Fibroblast of lung (primary cell): Measurements from ENCODE around the gene TRPV2. TPM values are rescaled to one million over a fixed set of nuclear protein-coding genes. Genes with fewer than 3 reads are reported as not detected.
A peak's percentile ranks its signal among the peaks of the same experiment; 100 is the strongest.

Experiments
- DNase-seq, 2 donors: peaks; one replicate each; pipeline versions ENCODE4 v3.0.0 to v3.0.0-alpha.2; 2010; ENCODE audit warnings: low read depth in 2 of 2
- H2AFZ ChIP-seq: 2 replicates; pipeline ENCODE4 v1.5.1; 2012; ENCODE audit warnings: low read length, control low read depth, inconsistent platforms
- H3K27ac ChIP-seq: 2 replicates; pipeline ENCODE4 v1.5.1; 2011; ENCODE audit warnings: low read length, control low read depth; ENCODE audit not compliant: insufficient read depth
- H3K27me3 ChIP-seq: 2 replicates; pipeline ENCODE4 v1.5.1; 2011; ENCODE audit warnings: mild to moderate bottlenecking, low read length; ENCODE audit not compliant: control insufficient read depth, insufficient read depth
- H3K36me3 ChIP-seq: 2 replicates; pipeline ENCODE4 v1.5.1; 2011; ENCODE audit warnings: low read length; ENCODE audit not compliant: control insufficient read depth, insufficient read depth
- H3K4me1 ChIP-seq: 2 replicates; pipeline ENCODE4 v1.5.1; 2011; ENCODE audit warnings: low read length; ENCODE audit not compliant: control insufficient read depth, insufficient read depth; ENCODE audit errors: extremely low read depth
- H3K4me2 ChIP-seq: 2 replicates; pipeline ENCODE4 v1.5.1; 2011; ENCODE audit warnings: low read length, control low read depth; ENCODE audit not compliant: insufficient read depth; ENCODE audit errors: extremely low read depth
- H3K4me3 ChIP-seq, 4 experiments: fragments of 200-600 bp in 1 of 4; sonication (generic) in 1 of 4; replicated peaks in 1 of 4; 2 replicates each; pipeline ENCODE4 v1.5.1; 2011 to 2016; ENCODE audit warnings: low read length in 4 of 4, low read depth in 3 of 4, mild to moderate bottlenecking in 3 of 4, control low read depth in 2 of 4, inconsistent platforms in 1 of 4, mixed read lengths in 1 of 4; ENCODE audit not compliant: insufficient read depth in 1 of 4; ENCODE audit errors: control extremely low read depth in 1 of 4
- H3K79me2 ChIP-seq: 2 replicates; pipeline ENCODE4 v1.5.1; 2012; ENCODE audit warnings: mild to moderate bottlenecking, low read length, inconsistent platforms; ENCODE audit not compliant: control insufficient read depth, insufficient read depth
- H3K9ac ChIP-seq: 2 replicates; pipeline ENCODE4 v1.5.1; 2011; ENCODE audit warnings: mild to moderate bottlenecking, low read length, control low read depth; ENCODE audit not compliant: insufficient read depth
- H3K9me3 ChIP-seq: 2 replicates; pipeline ENCODE4 v1.5.1; 2012; ENCODE audit warnings: low read depth, low read length; ENCODE audit not compliant: control insufficient read depth, insufficient read depth
- H4K20me1 ChIP-seq: 2 replicates; pipeline ENCODE4 v1.5.1; 2011; ENCODE audit warnings: low read length; ENCODE audit not compliant: control insufficient read depth, insufficient read depth; ENCODE audit errors: extremely low read depth
- EZH2 ChIP-seq: IDR thresholded peaks from 2 replicates; pipeline ENCODE4 v1.5.1; 2012; ENCODE audit warnings: low read length, control low read depth, mild to moderate bottlenecking; ENCODE audit errors: missing control alignments
- polyA plus RNA-seq, 2 donors: library from polyadenylated mRNA; depleted of rRNA in 1 of 2; stranded (reverse) in 1 of 2; unstranded in 1 of 2; fragments of >200 nt; gene quantifications; 2 replicates each; pipeline ENCODE4 v1.2.1, GENCODE V29; 2011 to 2012; ENCODE audit warnings: missing spikeins in 1 of 2
- total RNA-seq: library from RNA; depleted of rRNA; stranded (reverse); fragments of >200 nt; gene quantifications from 2 replicates; pipeline ENCODE4 v1.2.1, GENCODE V29; 2014
- TF ChIP-seq, protein P1 (sequence below), 2 donors: IDR thresholded peaks in 1 of 2; conservative IDR thresholded peaks in 1 of 2; 1 replicate in 1 of 2; 2 replicates in 1 of 2; pipeline ENCODE4 v1.5.1; 2011 to 2012; ENCODE audit warnings: low read length in 2 of 2, control low read depth in 1 of 2, inconsistent platforms in 1 of 2, low read depth in 1 of 2, mild to moderate bottlenecking in 1 of 2

TRPV2 gene
- total and polyA plus RNA-seq, 2 donors (not counting 1 experiment from before 2014, with no cell fraction given), result 68.6 to 74.5 TPM

- no peak for TF ChIP-seq EZH2
- TF ChIP-seq, protein P1, sequence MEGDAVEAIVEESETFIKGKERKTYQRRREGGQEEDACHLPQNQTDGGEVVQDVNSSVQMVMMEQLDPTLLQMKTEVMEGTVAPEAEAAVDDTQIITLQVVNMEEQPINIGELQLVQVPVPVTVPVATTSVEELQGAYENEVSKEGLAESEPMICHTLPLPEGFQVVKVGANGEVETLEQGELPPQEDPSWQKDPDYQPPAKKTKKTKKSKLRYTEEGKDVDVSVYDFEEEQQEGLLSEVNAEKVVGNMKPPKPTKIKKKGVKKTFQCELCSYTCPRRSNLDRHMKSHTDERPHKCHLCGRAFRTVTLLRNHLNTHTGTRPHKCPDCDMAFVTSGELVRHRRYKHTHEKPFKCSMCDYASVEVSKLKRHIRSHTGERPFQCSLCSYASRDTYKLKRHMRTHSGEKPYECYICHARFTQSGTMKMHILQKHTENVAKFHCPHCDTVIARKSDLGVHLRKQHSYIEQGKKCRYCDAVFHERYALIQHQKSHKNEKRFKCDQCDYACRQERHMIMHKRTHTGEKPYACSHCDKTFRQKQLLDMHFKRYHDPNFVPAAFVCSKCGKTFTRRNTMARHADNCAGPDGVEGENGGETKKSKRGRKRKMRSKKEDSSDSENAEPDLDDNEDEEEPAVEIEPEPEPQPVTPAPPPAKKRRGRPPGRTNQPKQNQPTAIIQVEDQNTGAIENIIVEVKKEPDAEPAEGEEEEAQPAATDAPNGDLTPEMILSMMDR (conservative IDR thresholded peaks at IDR 0.05 in 1 of 2, IDR thresholded peaks at IDR 0.05 in 1 of 2; ENCODE audit: low read depth in 1 of 2, low read length in 2 of 2), result peak; percentile 60 to 83
- Histone ChIP-seq H4K20me1 (no peaks in the 10 kb centered on the region), H3K79me2 (peaks cover under 1% of the 10 kb centered on the region), H3K9me3 (no peaks in the 10 kb centered on the region), H2AFZ (peak overlapping the region; percentile 34), H3K4me3 (no peak overlapping the region), H3K9ac (no peak overlapping the region), H3K27me3 (no peaks in the 10 kb centered on the region), H3K27ac (peak overlapping the region; percentile 48), H3K4me2 (no peak overlapping the region), H3K36me3 (peaks cover 34% of the 10 kb centered on the region), H3K4me1 (peaks cover 4% of the 10 kb centered on the region)
- peak in 1 of 2 donors; percentile 74 for DNase-seq
Measured at GRCh38 chr17:16428098-16428882, 12.9 kb downstream of the TRPV2 start.

GRCh38 chr17:16429083-16429482, 13.7 kb downstream of the TRPV2 start:
- no peak overlapping the region for H2AFZ ChIP-seq
- H3K9ac ChIP-seq, result no peak overlapping the region
- no peaks in the 10 kb centered on the region for H4K20me1 ChIP-seq
- H3K4me1 ChIP-seq, result peaks cover 4% of the 10 kb centered on the region
- no peak overlapping the region for H3K27ac ChIP-seq
- no peak for DNase-seq
- H3K4me2 ChIP-seq, result no peak overlapping the region
- H3K36me3 ChIP-seq, result peaks cover 37% of the 10 kb centered on the region
- no peaks in the 10 kb centered on the region for H3K27me3 ChIP-seq
- TF ChIP-seq EZH2, result no peak
- TF ChIP-seq, protein P1 (conservative IDR thresholded peaks at IDR 0.05 in 1 of 2, IDR thresholded peaks at IDR 0.05 in 1 of 2; ENCODE audit: low read depth in 1 of 2, low read length in 2 of 2), result no peak
- H3K4me3 ChIP-seq, result no peak overlapping the region
- no peaks in the 10 kb centered on the region for H3K9me3 ChIP-seq
- no peaks in the 10 kb centered on the region for H3K79me2 ChIP-seq

- Histone ChIP-seq H2AFZ (no peak overlapping the region), H3K4me2 (no peak overlapping the region), H3K27ac (no peak overlapping the region), H3K4me1 (peaks cover 2% of the 10 kb centered on the region), H4K20me1 (no peaks in the 10 kb centered on the region), H3K9ac (no peak overlapping the region), H3K27me3 (no peaks in the 10 kb centered on the region), H3K79me2 (no peaks in the 10 kb centered on the region), H3K36me3 (peaks cover 36% of the 10 kb centered on the region), H3K9me3 (no peaks in the 10 kb centered on the region), H3K4me3 (no peak overlapping the region)
- no peak for TF ChIP-seq EZH2
- TF ChIP-seq, protein P1 (conservative IDR thresholded peaks at IDR 0.05 in 1 of 2, IDR thresholded peaks at IDR 0.05 in 1 of 2; ENCODE audit: low read depth in 1 of 2, low read length in 2 of 2), result no peak
- no peak for DNase-seq
Measured at GRCh38 chr17:16430650-16431049, 15.3 kb downstream of the TRPV2 start.
